Fibroblast of gingiva (primary cell): Measurements from ENCODE around the gene ZNF423.

ENCODE experiments used
- DNase-seq: peaks from one replicate; pipeline ENCODE4 v3.0.0-alpha.2; 2011; ENCODE audit warnings: low read depth

The ZNF423 gene

DNA sequence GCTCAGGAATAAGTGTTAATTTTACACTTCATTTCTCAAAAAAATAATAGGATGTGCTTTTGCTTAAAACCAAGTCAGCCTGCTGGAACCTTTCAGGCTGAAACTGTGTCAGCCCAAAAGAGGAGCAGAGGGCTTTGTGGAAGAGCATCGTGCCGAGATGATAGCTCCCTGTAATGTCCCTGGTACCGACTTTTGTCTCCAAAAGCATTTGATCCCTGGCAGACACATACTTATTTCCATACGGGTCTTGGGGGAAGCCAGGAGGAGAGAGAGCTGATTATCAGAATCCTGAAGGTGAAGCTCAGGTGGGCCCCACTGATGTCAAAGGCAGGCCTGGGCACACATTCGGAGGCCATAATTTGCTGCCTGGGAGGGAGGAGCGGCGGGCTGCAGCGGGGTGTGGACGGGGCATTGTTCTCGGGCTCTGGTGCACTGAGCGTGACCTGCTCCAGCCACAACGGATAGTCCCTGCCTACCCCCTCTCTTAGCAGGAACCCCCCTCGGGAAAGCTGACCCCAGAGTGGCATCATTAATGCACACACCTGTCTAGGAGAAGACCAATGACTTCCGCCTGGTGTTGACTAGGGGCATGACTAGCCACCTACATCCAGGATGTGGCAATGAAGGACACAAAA, 326.4 kb downstream of the ZNF423 start:
- no peak for DNase-seq

- DNase-seq = no peak
Observed at GRCh38 chr16:49528866-49529288, 327.0 kb downstream of the ZNF423 start.

GRCh38 chr16:49528060-49528865, 327.6 kb downstream of the ZNF423 start:
- no peak for DNase-seq

- no peak for DNase-seq
Observed at GRCh38 chr16:49527611-49528010, 328.3 kb downstream of the ZNF423 start.

DNA sequence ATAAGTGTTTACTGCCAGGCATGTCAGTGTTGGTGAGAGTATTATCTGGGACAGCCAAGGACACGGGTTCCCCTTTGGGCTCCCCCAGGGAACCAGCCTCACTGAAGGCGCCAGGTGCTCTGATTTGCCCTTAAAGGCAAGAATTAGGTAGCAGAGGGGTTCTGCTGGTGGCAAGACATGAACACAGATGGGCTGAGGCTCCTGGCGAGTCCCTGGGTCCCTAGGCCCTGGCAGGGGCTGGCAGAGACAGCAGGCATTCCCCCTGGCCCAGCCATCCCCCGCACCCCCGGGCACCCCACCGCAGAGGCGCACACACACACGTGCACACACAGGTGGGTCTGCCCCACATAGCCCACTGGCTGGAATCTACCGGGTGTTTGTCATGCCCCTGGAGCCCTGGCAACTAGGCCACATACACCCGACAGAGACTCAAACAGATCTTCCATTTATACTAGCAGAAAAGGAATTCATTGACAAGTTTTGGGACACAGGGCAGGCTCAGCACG, 329.0 kb downstream of the ZNF423 start:
- no peak for DNase-seq

DNA sequence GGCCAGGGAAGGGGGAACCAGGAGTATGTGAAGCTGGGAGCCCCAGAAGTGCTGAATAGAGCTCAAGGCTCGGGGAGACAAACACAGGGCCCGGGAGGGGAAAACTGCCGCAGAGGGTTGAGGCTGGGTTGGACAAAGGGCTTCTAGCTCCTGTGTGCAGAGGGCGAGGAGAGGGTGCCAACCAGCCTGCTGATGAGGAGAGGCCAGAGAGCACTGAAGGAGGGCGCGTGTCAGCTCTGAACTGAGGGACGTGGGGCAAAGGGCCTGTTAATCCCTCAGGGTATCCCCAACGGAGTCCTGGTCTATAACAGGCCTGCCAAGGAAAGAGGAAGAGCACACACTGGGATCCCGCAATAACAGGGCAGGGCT, 331.0 kb downstream of the ZNF423 start:
- DNase-seq = no peak

DNA sequence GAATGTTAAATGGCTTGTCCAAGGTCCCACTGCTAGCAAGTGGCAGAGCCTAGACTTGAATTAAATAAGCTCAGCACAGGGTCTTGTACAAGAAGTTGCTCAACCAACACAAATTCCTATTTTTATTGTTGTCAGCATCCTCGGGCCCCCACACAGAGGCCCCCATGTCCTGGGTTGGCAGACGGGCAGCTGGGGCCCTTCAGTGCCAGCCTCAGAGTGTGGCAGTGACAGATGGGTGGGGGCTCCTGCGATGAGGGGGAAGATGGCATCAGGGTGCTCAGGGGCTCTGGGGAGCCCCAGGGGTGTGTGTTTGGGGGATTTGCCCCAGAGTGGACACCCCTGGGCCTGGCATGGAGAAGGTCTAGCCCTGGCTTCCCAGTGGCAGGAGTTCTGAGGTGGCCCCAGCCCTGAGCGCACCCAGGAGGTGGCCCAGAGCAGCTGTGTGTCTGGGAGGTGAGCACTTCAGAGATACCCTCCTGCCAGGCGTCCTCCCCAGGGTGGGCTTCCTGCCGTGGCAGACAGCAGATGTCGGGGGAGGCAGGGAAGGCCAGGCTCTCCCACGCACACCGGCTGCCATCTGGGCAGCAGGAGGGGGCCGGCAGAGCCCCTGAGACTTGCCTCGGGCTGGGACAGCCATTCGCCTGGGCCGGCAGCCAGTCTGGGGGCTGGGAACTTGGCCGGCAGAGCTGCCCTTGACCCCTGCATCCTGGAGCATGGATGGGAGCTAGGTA, 331.5 kb downstream of the ZNF423 start:
- no peak for DNase-seq

- DNase-seq = no peak
Observed at GRCh38 chr16:49523435-49524159, 332.3 kb downstream of the ZNF423 start.

DNA sequence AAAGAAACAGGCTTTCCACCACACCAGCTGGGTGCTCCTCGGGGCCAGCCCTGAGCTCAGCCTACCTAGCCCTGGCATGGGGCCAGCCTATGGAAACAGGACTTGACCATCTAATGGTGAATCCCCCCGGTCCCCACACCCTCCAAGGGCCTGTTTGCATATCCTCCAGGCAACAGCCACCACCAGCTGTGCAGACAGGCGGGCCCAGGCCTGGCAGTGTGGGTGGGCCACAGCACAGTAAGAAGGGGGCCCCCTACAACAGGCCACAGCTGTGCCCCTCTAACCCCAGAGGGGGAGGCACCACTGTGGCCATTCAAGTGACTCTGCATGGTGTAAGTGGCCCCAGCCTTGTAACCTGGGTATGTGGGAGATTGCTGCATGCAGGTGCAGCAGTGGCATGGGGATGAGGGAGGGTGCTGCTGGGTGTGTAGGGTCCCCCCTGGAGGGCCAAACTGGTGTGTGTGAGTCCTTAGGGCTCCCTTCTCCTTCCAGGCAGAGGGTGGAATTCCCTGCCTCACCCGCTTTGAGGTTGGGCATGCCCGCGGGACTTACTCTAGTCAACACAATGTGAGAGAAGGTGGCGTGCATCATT, 334.1 kb downstream of the ZNF423 start:
- DNase-seq = no peak

- DNase-seq = no peak
Observed at GRCh38 chr16:49520492-49521038, 335.3 kb downstream of the ZNF423 start.

- no peak for DNase-seq
Observed at GRCh38 chr16:49519741-49520140, 336.2 kb downstream of the ZNF423 start.

GRCh38 chr16:49519008-49519656, 336.8 kb downstream of the ZNF423 start:
- no peak for DNase-seq

GRCh38 chr16:49516382-49517036, 339.4 kb downstream of the ZNF423 start:
- DNase-seq = no peak

DNA sequence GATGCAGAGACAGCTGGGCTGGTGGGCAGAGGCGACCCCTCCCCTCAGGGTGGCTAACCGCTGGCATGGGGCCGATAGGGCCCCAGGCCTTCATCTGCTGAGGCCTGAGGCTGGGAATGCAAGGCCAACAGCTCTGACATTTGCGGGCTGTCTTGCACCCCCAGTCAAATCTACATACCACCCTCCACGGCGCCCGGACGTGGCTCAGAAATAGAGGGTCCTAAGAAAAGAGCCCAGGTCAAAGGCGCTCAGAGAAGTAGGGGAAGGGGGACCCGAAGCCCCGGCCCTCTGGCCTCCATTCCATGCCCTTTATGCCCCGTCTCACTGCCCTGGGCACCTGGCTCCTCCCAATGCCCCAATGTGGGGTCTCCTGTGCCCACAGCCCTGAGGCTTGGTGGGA, 340.1 kb downstream of the ZNF423 start:
- DNase-seq = no peak

- DNase-seq = no peak
Observed at GRCh38 chr16:49515016-49515565, 340.8 kb downstream of the ZNF423 start.

DNA sequence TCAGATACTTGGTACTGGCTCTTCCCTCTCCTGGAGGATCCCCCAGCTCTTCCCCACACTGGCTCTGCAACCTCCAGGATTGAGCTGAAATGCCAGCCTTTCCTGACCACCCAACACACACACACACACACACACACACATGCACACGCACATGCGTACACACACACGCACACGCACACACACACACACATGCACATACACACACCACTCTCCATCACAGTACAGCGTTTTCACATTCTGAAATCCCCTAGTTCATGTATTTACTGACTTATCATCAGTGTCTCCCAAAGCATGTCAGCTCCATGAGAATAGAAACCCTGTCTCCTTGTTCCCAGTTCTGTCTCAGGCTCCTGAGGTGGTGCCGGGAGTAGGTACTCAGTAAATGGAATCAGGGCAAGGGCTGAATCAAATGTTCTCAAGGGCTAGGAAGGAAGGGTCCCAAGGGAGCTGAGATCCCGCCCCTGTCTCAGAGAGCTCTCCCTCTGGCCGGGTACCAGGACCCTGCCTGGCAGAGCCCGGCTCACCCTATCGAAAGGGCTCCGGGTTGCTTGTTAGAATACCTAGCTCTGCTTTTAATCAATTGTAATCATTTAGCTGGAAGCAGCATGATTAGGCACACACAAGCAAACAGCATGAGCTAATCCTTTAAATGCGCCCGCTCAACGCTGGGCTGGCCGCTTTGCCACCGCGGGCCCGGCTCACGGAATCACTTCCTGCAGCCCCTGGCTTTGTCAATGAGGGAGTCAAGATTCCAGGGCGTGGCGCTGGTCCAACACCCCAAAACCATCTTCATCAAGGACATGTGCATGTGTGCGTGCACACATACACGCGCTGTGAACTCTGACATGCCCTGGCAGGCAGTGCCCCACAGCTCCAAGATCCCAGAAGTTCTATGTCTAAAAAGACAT, 341.6 kb downstream of the ZNF423 start:
- DNase-seq = no peak

GRCh38 chr16:49513040-49513439, 342.9 kb downstream of the ZNF423 start:
- DNase-seq = no peak

DNA sequence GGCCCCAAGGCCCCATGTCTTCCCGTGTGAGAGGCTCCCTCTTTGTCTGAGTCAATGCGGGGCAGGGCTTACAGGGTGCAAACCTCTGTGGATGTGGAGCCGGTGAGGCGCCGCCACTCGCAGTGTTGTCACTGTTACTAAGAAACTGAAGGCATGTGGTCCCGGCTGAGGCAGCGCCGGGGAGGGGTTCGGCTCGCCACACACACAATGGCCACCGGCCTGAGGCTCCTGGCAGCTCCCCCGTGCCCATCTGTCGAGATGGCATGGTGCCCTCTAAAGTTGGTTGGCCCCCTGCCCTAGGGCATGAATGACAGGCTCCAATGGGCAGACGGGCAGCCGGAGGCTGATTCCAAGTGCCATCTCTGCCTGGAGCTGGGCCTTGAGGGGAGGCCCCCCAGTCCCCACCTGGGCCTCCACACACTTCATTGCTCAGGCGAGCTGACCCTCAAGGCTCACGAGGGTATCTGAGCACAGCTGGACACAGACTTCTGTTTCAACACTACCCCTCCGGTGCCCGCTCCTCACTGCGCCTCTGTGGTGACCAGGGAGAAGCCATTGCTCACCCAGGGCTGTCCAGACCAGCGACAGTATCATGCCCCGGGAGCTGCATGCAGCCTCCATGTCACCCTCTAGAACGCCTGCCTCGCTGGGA, 345.1 kb downstream of the ZNF423 start:
- DNase-seq = no peak
